NB4 (cell line): Measurements from ENCODE around the gene FAM200C.

Source experiments
- CTCF ChIP-seq: IDR thresholded peaks from one replicate; pipeline ENCODE4 v1.5.1; 2012; ENCODE audit warnings: low read depth, low read length
- MAX ChIP-seq: IDR thresholded peaks from 2 replicates; pipeline ENCODE4 v1.6.1; 2011; ENCODE audit warnings: low read depth, low read length
- POLR2A ChIP-seq: IDR thresholded peaks from 2 replicates; pipeline ENCODE4 v1.6.1; 2011; ENCODE audit warnings: mild to moderate bottlenecking; ENCODE audit not compliant: insufficient read length; ENCODE audit errors: extremely low read depth

GRCh38 chr5:160367885-160368284, 32.0 kb downstream of the FAM200C start:
- no peak for TF ChIP-seq CTCF
- TF ChIP-seq POLR2A: no peak
- TF ChIP-seq MAX: no peak
